ENCODE measurements around the gene C20orf96.

C20orf96 gene

GRCh38 chr20:273884-274283, 16.7 kb downstream of the C20orf96 start:
- Histone ChIP-seq H3K27ac (ENCODE audit: low read length) (no peak overlapping the region), H3K36me3 (ENCODE audit: control insufficient read depth in 1 of 2, insufficient read depth in 2 of 2, low read length in 2 of 2) (peaks cover 4 to 21% of the 10 kb centered on the region in 2 donors), H3K4me3 (ENCODE audit: low read depth in 1 of 2, low read length in 2 of 2) (no peak overlapping the region), H3K27me3 (ENCODE audit: low read depth, low read length) (no peaks in the 10 kb centered on the region), H3K4me1 (ENCODE audit: control insufficient read depth in 1 of 2, insufficient read depth in 2 of 2, low read length in 2 of 2) (no peaks in the 10 kb centered on the region), H3K9me3 (ENCODE audit: control insufficient read depth in 1 of 2, low read length in 2 of 2) (no peaks in the 10 kb centered on the region)

DNA sequence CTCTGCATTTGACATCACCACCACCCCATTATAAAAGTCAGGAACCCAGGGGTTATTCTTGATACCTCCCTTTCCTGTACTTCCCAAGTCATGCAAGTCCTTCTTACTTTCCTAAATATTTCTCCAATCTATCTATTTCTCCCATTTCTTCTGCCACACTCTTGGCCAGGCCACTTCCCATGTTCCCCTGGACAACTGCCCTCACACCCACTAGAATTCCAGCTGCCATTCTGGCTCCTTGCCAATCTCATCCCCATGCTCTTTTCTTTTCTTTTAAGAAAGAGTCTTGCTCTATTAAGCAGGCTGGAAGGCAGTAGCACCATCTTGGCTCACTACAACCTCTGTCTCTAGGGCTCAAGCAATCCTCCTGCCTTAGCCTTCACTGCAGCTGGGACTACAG, 17.8 kb downstream of the C20orf96 start:
- H3K9me3 ChIP-seq (ENCODE audit: control insufficient read depth in 1 of 2, low read length in 2 of 2) = no peaks in the 10 kb centered on the region
- peaks cover 4 to 18% of the 10 kb centered on the region in 2 donors for H3K36me3 ChIP-seq (ENCODE audit: control insufficient read depth in 1 of 2, insufficient read depth in 2 of 2, low read length in 2 of 2)
- H3K4me3 ChIP-seq (ENCODE audit: low read depth in 1 of 2, low read length in 2 of 2) = no peak overlapping the region
- no peaks in the 10 kb centered on the region for H3K27me3 ChIP-seq (ENCODE audit: low read depth, low read length)
- H3K4me1 ChIP-seq (ENCODE audit: control insufficient read depth in 1 of 2, insufficient read depth in 2 of 2, low read length in 2 of 2) = no peaks in the 10 kb centered on the region
- no peak overlapping the region for H3K27ac ChIP-seq (ENCODE audit: low read length)

DNA sequence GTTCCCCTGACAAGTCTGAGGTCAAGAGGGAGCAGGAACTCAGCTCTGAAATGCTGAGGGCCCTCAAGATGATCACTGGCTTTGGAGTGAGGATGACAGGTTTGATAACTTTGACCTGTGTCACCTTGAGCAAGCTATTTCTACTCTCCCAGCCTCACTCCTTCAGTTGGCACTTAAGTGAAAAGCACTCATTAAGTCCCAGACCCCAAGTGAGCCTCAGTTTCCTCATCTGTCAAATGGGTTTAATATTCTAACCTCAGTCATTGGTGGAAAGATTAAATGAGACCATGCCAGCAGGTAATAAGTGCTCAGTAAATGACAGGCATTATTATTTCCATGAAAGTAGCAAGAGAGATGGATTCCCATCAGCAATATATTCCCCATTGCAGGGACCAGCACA, 19.0 kb downstream of the C20orf96 start:
- Histone ChIP-seq H3K4me3 (ENCODE audit: low read depth in 1 of 2, low read length in 2 of 2) (no peak overlapping the region), H3K4me1 (ENCODE audit: control insufficient read depth in 1 of 2, insufficient read depth in 2 of 2, low read length in 2 of 2) (peaks cover 0 to 3% of the 10 kb centered on the region in 2 donors), H3K36me3 (ENCODE audit: control insufficient read depth in 1 of 2, insufficient read depth in 2 of 2, low read length in 2 of 2) (peaks cover 4 to 11% of the 10 kb centered on the region in 2 donors), H3K27me3 (ENCODE audit: low read depth, low read length) (no peaks in the 10 kb centered on the region), H3K27ac (ENCODE audit: low read length) (no peak overlapping the region), H3K9me3 (ENCODE audit: control insufficient read depth in 1 of 2, low read length in 2 of 2) (no peaks in the 10 kb centered on the region)

GRCh38 chr20:271069-271468, 19.5 kb downstream of the C20orf96 start:
- no peak overlapping the region for H3K4me3 ChIP-seq (ENCODE audit: low read depth in 1 of 2, low read length in 2 of 2)
- no peaks in the 10 kb centered on the region for H3K27me3 ChIP-seq (ENCODE audit: low read depth, low read length)
- H3K9me3 ChIP-seq (ENCODE audit: control insufficient read depth in 1 of 2, low read length in 2 of 2) = no peaks in the 10 kb centered on the region
- peaks cover 2 to 7% of the 10 kb centered on the region in 2 donors for H3K36me3 ChIP-seq (ENCODE audit: control insufficient read depth in 1 of 2, insufficient read depth in 2 of 2, low read length in 2 of 2)
- peaks cover 0 to 3% of the 10 kb centered on the region in 2 donors for H3K4me1 ChIP-seq (ENCODE audit: control insufficient read depth in 1 of 2, insufficient read depth in 2 of 2, low read length in 2 of 2)
- no peak overlapping the region for H3K27ac ChIP-seq (ENCODE audit: low read length)

DNA sequence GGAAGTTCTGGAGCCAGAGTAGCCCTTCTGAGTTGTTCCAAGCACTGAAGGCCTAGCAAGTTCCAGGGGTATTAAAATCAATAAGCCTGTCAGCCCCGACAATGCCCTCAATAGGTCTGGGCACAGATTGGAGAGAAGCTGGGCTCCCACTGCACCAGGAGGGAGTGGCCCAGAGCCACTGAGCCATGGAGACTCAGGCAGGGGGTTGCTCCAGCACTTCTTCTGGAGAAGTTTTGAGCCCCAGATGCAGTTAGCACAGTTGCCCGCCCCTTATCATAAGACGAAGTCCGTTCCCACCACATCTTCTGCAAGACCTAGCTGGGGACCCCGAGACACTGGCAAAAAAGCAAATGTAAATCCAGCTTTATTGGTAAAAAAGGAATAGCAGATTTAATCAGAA, 20.0 kb downstream of the C20orf96 start:
- no peaks in the 10 kb centered on the region for H3K9me3 ChIP-seq (ENCODE audit: control insufficient read depth in 1 of 2, low read length in 2 of 2)
- no peak overlapping the region for H3K4me3 ChIP-seq (ENCODE audit: low read depth in 1 of 2, low read length in 2 of 2)
- H3K27me3 ChIP-seq (ENCODE audit: low read depth, low read length) = no peaks in the 10 kb centered on the region
- no peak overlapping the region for H3K27ac ChIP-seq (ENCODE audit: low read length)
- peaks cover 0 to 1% of the 10 kb centered on the region in 2 donors for H3K36me3 ChIP-seq (ENCODE audit: control insufficient read depth in 1 of 2, insufficient read depth in 2 of 2, low read length in 2 of 2)
- H3K4me1 ChIP-seq (ENCODE audit: control insufficient read depth in 1 of 2, insufficient read depth in 2 of 2, low read length in 2 of 2) = peaks cover 0 to 3% of the 10 kb centered on the region in 2 donors

DNA sequence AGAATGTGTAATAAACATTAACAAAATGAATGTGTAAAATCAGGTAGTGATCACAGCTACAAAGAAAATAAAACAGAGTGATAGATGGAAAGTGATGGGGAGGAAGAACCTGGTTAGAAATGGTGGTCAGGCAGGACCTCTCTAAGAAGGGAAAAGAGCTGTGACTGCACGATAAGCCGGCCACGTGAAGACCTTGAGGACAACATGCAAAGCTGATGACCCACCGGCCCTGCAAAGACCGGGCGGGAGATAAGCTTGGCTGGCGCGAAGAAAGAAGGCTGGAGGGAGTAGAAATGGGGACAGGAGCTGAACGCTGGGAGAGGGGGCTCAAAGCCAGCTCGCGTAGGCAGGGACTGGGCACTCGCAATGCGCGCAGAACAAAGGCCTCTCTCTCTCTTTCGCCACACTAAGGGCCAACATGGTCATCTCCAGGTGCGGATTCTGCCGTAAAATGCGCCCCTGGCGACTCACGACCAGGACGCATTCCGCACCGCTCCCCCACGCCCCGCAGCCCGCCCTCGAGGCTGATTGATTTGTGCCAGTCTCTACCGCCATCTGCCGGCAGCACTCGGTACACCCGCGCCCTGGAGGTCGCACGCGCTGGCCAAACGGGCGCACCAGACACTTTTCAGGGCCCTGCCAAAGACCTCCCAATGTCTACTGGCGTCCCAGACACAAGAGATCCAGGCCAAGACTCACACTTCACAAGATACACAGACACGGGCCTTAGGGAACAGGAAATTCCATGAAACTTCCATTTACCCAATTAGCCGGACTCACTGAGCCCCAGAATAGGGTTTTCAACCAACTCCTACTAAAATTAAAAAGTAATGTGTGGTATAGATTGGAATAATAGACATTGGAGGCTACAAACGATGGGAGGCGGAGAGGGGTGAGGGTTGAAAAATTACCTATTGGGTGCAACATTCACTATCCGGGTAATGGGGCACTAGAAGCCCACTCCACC, 23.7 kb downstream of the C20orf96 start:
- no peaks in the 10 kb centered on the region for H3K36me3 ChIP-seq (ENCODE audit: control insufficient read depth in 1 of 2, insufficient read depth in 2 of 2, low read length in 2 of 2)

DNA sequence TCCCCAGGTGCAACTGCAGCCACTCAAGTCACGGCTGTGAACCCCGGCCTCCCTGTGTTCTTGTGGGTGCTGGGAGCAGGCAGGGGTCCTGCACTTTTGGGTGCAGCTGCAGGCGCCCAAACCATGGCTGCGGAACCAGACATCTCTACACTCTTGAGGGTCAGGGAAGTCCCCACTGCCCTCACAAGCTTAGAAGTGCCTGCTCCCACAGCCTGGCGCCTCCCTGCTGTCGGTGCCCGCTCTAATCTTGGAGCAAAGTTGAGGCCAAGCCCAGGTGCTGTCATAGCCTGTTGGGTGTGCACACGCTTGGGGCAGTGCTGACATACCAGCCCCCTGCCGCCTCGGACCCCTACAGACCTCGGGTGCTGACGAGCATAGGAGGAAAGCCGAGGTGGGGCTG, 26.8 kb downstream of the C20orf96 start:
- H3K4me3 ChIP-seq (ENCODE audit: low read depth in 1 of 2, low read length in 2 of 2) = no peak overlapping the region
- H3K36me3 ChIP-seq (ENCODE audit: control insufficient read depth in 1 of 2, insufficient read depth in 2 of 2, low read length in 2 of 2) = no peaks in the 10 kb centered on the region
- no peaks in the 10 kb centered on the region for H3K27me3 ChIP-seq (ENCODE audit: low read depth, low read length)
- no peaks in the 10 kb centered on the region for H3K9me3 ChIP-seq (ENCODE audit: control insufficient read depth in 1 of 2, low read length in 2 of 2)
- H3K27ac ChIP-seq (ENCODE audit: low read length) = no peak overlapping the region
- H3K4me1 ChIP-seq (ENCODE audit: control insufficient read depth in 1 of 2, insufficient read depth in 2 of 2, low read length in 2 of 2) = peaks cover 0 to 3% of the 10 kb centered on the region in 2 donors

More for the DNA sequence above, 23.7 kb downstream of the C20orf96 start:
- Histone ChIP-seq H3K27me3 (ENCODE audit: low read depth, low read length) (no peaks in the 10 kb centered on the region), H3K4me3 (ENCODE audit: low read depth in 1 of 2, low read length in 2 of 2) (peak overlapping the region; percentile 53 to 73), H3K9me3 (ENCODE audit: control insufficient read depth in 1 of 2, low read length in 2 of 2) (no peaks in the 10 kb centered on the region), H3K27ac (ENCODE audit: low read length) (no peak overlapping the region), H3K4me1 (ENCODE audit: control insufficient read depth in 1 of 2, insufficient read depth in 2 of 2, low read length in 2 of 2) (peaks cover 0 to 3% of the 10 kb centered on the region in 2 donors)

GRCh38 chr20:259981-260380, 30.6 kb downstream of the C20orf96 start:
- Histone ChIP-seq H3K27ac (ENCODE audit: low read length) (no peak overlapping the region), H3K4me1 (ENCODE audit: control insufficient read depth in 1 of 2, insufficient read depth in 2 of 2, low read length in 2 of 2) (no peaks in the 10 kb centered on the region), H3K27me3 (ENCODE audit: low read depth, low read length) (no peaks in the 10 kb centered on the region), H3K36me3 (ENCODE audit: control insufficient read depth in 1 of 2, insufficient read depth in 2 of 2, low read length in 2 of 2) (no peaks in the 10 kb centered on the region), H3K4me3 (ENCODE audit: low read depth in 1 of 2, low read length in 2 of 2) (no peak overlapping the region), H3K9me3 (ENCODE audit: control insufficient read depth in 1 of 2, low read length in 2 of 2) (no peaks in the 10 kb centered on the region)

- Histone ChIP-seq H3K4me1 (ENCODE audit: control insufficient read depth in 1 of 2, insufficient read depth in 2 of 2, low read length in 2 of 2) (no peaks in the 10 kb centered on the region), H3K36me3 (ENCODE audit: control insufficient read depth in 1 of 2, insufficient read depth in 2 of 2, low read length in 2 of 2) (no peaks in the 10 kb centered on the region), H3K9me3 (ENCODE audit: control insufficient read depth in 1 of 2, low read length in 2 of 2) (no peaks in the 10 kb centered on the region), H3K4me3 (ENCODE audit: low read depth in 1 of 2, low read length in 2 of 2) (no peak overlapping the region), H3K27me3 (ENCODE audit: low read depth, low read length) (no peaks in the 10 kb centered on the region), H3K27ac (ENCODE audit: low read length) (no peak overlapping the region)
These were observed 31.6 kb downstream of the C20orf96 start for GRCh38 chr20:258963-259362.

GRCh38 chr20:258269-258858, 32.2 kb downstream of the C20orf96 start:
- Histone ChIP-seq H3K27ac (ENCODE audit: low read length) (no peak overlapping the region), H3K27me3 (ENCODE audit: low read depth, low read length) (no peaks in the 10 kb centered on the region), H3K36me3 (ENCODE audit: control insufficient read depth in 1 of 2, insufficient read depth in 2 of 2, low read length in 2 of 2) (no peaks in the 10 kb centered on the region), H3K4me1 (ENCODE audit: control insufficient read depth in 1 of 2, insufficient read depth in 2 of 2, low read length in 2 of 2) (no peaks in the 10 kb centered on the region), H3K4me3 (ENCODE audit: low read depth in 1 of 2, low read length in 2 of 2) (no peak overlapping the region), H3K9me3 (ENCODE audit: control insufficient read depth in 1 of 2, low read length in 2 of 2) (no peaks in the 10 kb centered on the region)

DNA sequence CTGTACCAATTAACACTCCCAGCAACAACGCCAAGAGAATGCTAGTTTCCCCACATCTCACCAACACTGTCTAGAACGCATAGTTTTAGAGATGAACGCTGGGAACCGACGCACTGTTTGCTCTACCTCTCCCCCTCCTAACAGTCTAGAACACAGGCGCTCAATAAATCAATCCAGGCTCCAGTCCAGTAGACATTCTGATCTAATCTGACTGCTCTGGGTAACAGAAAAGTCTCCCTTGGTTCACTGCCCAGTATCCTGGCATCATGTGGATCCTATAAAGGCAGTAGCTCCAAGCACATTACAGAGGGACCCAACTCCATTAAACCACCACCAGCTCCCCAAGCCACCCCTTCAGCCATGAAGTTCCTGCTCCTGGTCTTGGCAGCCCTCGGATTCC, 33.1 kb downstream of the C20orf96 start, which contains the start of gene DEFB132:
Gene DEFB132, plus strand, starts transcription at position 306 of the 400 bp plus-strand sequence. Its CDS starts 55 bp downstream, at position 361.
- no peak within 1 kb of the TSS for H3K4me3 ChIP-seq (ENCODE audit: low read depth in 1 of 2, low read length in 2 of 2)
- no peaks in the 10 kb centered on the region for H3K36me3 ChIP-seq (ENCODE audit: control insufficient read depth in 1 of 2, insufficient read depth in 2 of 2, low read length in 2 of 2)
- H3K9me3 ChIP-seq (ENCODE audit: control insufficient read depth in 1 of 2, low read length in 2 of 2) = no peaks in the 10 kb centered on the region
- H3K4me1 ChIP-seq (ENCODE audit: control insufficient read depth in 1 of 2, insufficient read depth in 2 of 2, low read length in 2 of 2) = no peaks in the 10 kb centered on the region
- no peaks in the 10 kb centered on the region for H3K27me3 ChIP-seq (ENCODE audit: low read depth, low read length)
- H3K27ac ChIP-seq (ENCODE audit: low read length) = no peak within 1 kb of the TSS
